ENCODE measurements around the gene ARHGAP30. TPM values are rescaled to one million over a fixed set of nuclear protein-coding genes. Genes with fewer than 3 reads are reported as not detected.
"Not testable (repeated sequence)": the region's sequence is repeated elsewhere in the genome, so short reads cannot be mapped to it uniquely, and the experiment has no call there.

Gene ARHGAP30, protein sequence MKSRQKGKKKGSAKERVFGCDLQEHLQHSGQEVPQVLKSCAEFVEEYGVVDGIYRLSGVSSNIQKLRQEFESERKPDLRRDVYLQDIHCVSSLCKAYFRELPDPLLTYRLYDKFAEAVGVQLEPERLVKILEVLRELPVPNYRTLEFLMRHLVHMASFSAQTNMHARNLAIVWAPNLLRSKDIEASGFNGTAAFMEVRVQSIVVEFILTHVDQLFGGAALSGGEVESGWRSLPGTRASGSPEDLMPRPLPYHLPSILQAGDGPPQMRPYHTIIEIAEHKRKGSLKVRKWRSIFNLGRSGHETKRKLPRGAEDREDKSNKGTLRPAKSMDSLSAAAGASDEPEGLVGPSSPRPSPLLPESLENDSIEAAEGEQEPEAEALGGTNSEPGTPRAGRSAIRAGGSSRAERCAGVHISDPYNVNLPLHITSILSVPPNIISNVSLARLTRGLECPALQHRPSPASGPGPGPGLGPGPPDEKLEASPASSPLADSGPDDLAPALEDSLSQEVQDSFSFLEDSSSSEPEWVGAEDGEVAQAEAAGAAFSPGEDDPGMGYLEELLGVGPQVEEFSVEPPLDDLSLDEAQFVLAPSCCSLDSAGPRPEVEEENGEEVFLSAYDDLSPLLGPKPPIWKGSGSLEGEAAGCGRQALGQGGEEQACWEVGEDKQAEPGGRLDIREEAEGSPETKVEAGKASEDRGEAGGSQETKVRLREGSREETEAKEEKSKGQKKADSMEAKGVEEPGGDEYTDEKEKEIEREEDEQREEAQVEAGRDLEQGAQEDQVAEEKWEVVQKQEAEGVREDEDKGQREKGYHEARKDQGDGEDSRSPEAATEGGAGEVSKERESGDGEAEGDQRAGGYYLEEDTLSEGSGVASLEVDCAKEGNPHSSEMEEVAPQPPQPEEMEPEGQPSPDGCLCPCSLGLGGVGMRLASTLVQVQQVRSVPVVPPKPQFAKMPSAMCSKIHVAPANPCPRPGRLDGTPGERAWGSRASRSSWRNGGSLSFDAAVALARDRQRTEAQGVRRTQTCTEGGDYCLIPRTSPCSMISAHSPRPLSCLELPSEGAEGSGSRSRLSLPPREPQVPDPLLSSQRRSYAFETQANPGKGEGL
- 100 to 1,000 TPM; 222 to 226 TPM for total RNA-seq
- polyA plus RNA-seq, result 100 to 1,000 TPM in 1 of 2 donors, 10 to 100 TPM in 1; 63.4 to 213 TPM

DNA sequence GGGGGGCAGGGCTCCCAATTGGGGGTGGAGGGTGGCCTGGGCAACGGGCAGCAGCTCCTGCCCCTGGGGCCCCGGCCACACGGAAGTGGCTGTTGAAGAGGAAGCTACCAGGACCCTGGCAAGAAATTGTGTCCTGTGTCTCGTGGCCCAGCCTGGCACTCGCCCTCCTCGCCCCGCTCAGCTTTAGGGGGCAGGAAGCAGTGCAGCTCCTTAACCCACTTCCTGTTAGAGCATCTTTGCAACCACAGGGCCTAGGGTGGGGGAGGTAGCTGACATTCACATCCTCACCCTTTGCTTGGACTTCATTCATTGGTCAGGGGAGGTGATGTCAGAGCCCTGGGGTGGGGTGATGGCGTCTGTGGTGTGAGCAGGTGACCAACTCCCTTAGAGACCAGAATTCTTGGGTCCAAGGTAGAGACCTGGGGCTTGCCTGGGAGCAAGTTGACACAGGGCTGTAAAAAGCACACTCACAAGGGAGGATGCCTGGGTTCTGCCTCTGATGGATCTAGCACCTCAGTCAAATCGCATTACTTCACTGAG lies at the start of gene ARHGAP30:
ARHGAP30 (minus strand) TSS at position 161 of the 540 bp plus-strand sequence. CDS start 267 bp downstream, outside the sequence.
- peaks cover 22 to 32% of the 10 kb centered on the region in 2 donors for H3K36me3 Mint-ChIP-seq
- H3K27ac Mint-ChIP-seq, result peak within 1 kb of the TSS; percentile 92 to 100 (median 99)
- H3K4me1 Mint-ChIP-seq, result peaks cover 31 to 74% (median 46%) of the 10 kb centered on the region in 4 donors
- intact Hi-C loops (cut with micrococcal nuclease), result loop anchor here (1.0 to 5.0 kb wide), 7 partner anchors 24 to 728 kb away; partner anchors contain the start of genes COPA, NCSTN, NIT1 and PFDN2
- no peaks in the 10 kb centered on the region for H3K9me3 Mint-ChIP-seq
- H3K27me3 Mint-ChIP-seq, result no peaks in the 10 kb centered on the region
- peak; percentile 86 to 94 (median 88) for DNase-seq
- H3K9me3 ChIP-seq (ENCODE audit: control insufficient read depth in 1 of 2, low read length in 2 of 2), result no peaks in the 10 kb centered on the region
- no peaks in the 10 kb centered on the region for H3K36me3 ChIP-seq (ENCODE audit: insufficient read depth, low read length)
- H3K27ac ChIP-seq (ENCODE audit: low read depth, low read length), result peak within 1 kb of the TSS; percentile 93
- H3K4me3 ChIP-seq (ENCODE audit: low read length in 2 of 2), result peak within 1 kb of the TSS; percentile 80 to 96
- POLR2A ChIA-PET (ENCODE audit: partially characterized antibody), result interaction anchor here (0.6 to 10.9 kb wide), 26 partner anchors 10 to 864 kb away, joined by 3 to 602 read pairs (median 6); partner anchors contain the start of genes DEDD, F11R, KLHDC9 and LY9
- H3K27me3 ChIP-seq (ENCODE audit: insufficient read depth, low read length), result no peaks in the 10 kb centered on the region
- peaks cover 50% of the 10 kb centered on the region for H3K4me1 ChIP-seq (ENCODE audit: insufficient read depth, low read length)
- H3K4me3 Mint-ChIP-seq, result peak within 1 kb of the TSS; percentile 90 to 100 (median 99)
- CTCF ChIA-PET (ENCODE audit: partially characterized antibody), result interaction anchor here (0.8 to 10.1 kb wide), 17 partner anchors 10 to 156 kb away, joined by 3 to 171 read pairs (median 4); partner anchors contain the start of genes DEDD, F11R, KLHDC9 and PPOX

GRCh38 chr1:161117759-161118581 lies 48.3 kb upstream of the ARHGAP30 start, which contains the start of the genes NIT1 and PFDN2:
Gene NIT1 (plus strand): TSS chr1:161118105. CDS start chr1:161118177, 72 bp downstream.
Gene PFDN2 (minus strand): TSS chr1:161118037. CDS start chr1:161118026, 11 bp downstream.
- POLR2A ChIA-PET (ENCODE audit: partially characterized antibody), result interaction anchor here (0.6 to 4.3 kb wide), 18 partner anchors 12 to 281 kb away, joined by 3 to 47 read pairs (median 6); partner anchors contain the start of genes ARHGAP30, DEDD, KLHDC9 and NDUFS2
- peak within 1 kb of the TSS; percentile 94 for H3K27ac ChIP-seq (ENCODE audit: low read depth, low read length)
- H3K9me3 Mint-ChIP-seq, result no peaks in the 10 kb centered on the region
- H3K27me3 Mint-ChIP-seq, result no peaks in the 10 kb centered on the region
- CTCF ChIA-PET (ENCODE audit: partially characterized antibody), result interaction anchor here (0.6 to 2.1 kb wide), 9 partner anchors 19 to 108 kb away, joined by 3 to 7 read pairs (median 3); partner anchors contain the start of genes KLHDC9, TOMM40L and TSTD1
- intact Hi-C loops (cut with micrococcal nuclease), result loop anchor here (1.0 to 2.0 kb wide), 4 partner anchors 14 to 77 kb away; partner anchors contain the start of genes ARHGAP30 and DEDD
- H3K36me3 Mint-ChIP-seq, result peaks cover 21 to 57% of the 10 kb centered on the region in 2 donors
- H3K4me1 Mint-ChIP-seq, result peaks cover 36 to 79% (median 61%) of the 10 kb centered on the region in 4 donors
- DNase-seq, result peak; percentile 83 to 87 (median 86)
- H3K4me3 Mint-ChIP-seq, result peak within 1 kb of the TSS; percentile 94 to 98 (median 96)
- no peaks in the 10 kb centered on the region for H3K9me3 ChIP-seq (ENCODE audit: control insufficient read depth in 1 of 2, low read length in 2 of 2)
- H3K4me3 ChIP-seq (ENCODE audit: low read length in 2 of 2), result peak within 1 kb of the TSS; percentile 32 to 95
- peak within 1 kb of the TSS; percentile 94 to 99 (median 98) for H3K27ac Mint-ChIP-seq
- H3K36me3 ChIP-seq (ENCODE audit: insufficient read depth, low read length), result peaks cover 29% of the 10 kb centered on the region
- H3K27me3 ChIP-seq (ENCODE audit: insufficient read depth, low read length), result no peaks in the 10 kb centered on the region
- peaks cover 64% of the 10 kb centered on the region for H3K4me1 ChIP-seq (ENCODE audit: insufficient read depth, low read length)

DNA sequence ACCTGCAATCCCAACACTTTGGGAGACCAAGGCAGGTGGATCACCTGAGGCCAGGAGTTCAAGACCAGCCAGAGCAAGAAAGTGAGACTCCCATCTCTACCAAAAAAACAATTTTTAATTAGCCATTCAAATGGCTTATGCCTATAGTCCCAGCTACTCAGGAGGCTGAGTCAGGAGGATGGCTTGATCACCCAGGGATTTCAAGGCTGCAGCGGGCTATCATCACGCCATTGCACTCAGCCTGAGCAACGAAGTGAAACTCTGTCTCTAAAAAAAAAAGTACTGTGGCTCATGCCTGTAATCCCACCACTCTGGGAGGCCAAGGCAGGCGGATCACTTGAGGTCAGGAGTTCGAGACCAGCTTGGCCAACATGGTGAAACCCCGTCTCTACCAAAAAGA lies 46.3 kb upstream of the ARHGAP30 start:
- H3K4me1 Mint-ChIP-seq, result peaks cover 46 to 85% (median 65%) of the 10 kb centered on the region in 4 donors
- H3K4me3 ChIP-seq (ENCODE audit: low read length in 2 of 2), result not testable (repeated sequence)

DNA sequence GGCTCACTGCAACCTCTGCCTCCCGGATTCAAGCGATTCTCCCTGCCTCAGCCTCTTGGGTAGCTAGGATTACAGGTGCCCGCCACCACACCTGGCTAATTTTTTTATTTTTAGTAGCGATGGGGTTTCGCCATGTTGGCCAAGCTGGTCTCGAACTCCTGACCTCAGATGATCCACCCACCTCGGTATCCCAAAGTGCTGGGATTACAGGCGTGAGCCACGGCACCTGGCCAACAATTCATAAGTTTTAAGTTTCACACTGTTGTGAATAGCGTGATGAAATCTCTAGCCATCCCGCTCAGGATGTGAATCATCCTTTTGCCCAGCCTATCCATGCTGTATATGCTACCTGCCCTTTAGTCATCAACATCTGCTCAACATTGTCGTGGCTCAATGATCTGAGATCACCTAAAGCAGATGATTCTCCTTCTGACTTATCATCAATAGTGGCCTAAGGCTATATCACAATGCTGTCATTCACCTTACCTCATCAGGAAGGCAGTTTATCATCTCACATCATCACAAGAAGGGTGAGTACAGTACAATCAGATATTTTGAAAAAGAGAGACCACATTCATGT lies 45.5 kb upstream of the ARHGAP30 start:
- POLR2A ChIA-PET (ENCODE audit: partially characterized antibody), result interaction anchor here (1.0 to 4.3 kb wide), 3 partner anchors 17 to 46 kb away, joined by 3 to 47 read pairs (median 24); partner anchors contain the start of genes ARHGAP30, DEDD and KLHDC9
- H3K9me3 Mint-ChIP-seq, result no peaks in the 10 kb centered on the region
- peaks cover 45 to 83% (median 64%) of the 10 kb centered on the region in 4 donors for H3K4me1 Mint-ChIP-seq
- DNase-seq, result no peak
- peak overlapping the region in 4 of 7 donors; percentile 59 to 69 (median 65) for H3K27ac Mint-ChIP-seq
- no peaks in the 10 kb centered on the region for H3K27me3 Mint-ChIP-seq
- Histone ChIP-seq H3K27me3 (ENCODE audit: insufficient read depth, low read length) (no peaks in the 10 kb centered on the region), H3K4me3 (ENCODE audit: low read length in 2 of 2) (no peak overlapping the region), H3K9me3 (ENCODE audit: control insufficient read depth in 1 of 2, low read length in 2 of 2) (no peaks in the 10 kb centered on the region), H3K36me3 (ENCODE audit: insufficient read depth, low read length) (peaks cover 2% of the 10 kb centered on the region), H3K4me1 (ENCODE audit: insufficient read depth, low read length) (peaks cover 71% of the 10 kb centered on the region), H3K27ac (ENCODE audit: low read depth, low read length) (no peak overlapping the region)
- H3K36me3 Mint-ChIP-seq, result peaks cover 4 to 40% of the 10 kb centered on the region in 2 donors
- H3K4me3 Mint-ChIP-seq, result peak overlapping the region in 4 of 8 donors; percentile 25 to 62 (median 50)
- CTCF ChIA-PET (ENCODE audit: partially characterized antibody), result no interaction called here
- intact Hi-C loops (cut with micrococcal nuclease), result no loop called here

More for the DNA sequence above, 46.3 kb upstream of the ARHGAP30 start:
- H3K27me3 ChIP-seq (ENCODE audit: insufficient read depth, low read length); H3K27ac ChIP-seq (ENCODE audit: low read depth, low read length); intact Hi-C loops (cut with micrococcal nuclease); H3K9me3 Mint-ChIP-seq; DNase-seq; H3K36me3 ChIP-seq (ENCODE audit: insufficient read depth, low read length); H3K9me3 ChIP-seq (ENCODE audit: control insufficient read depth in 1 of 2, low read length in 2 of 2); H3K27me3 Mint-ChIP-seq: not testable (repeated sequence)
- H3K36me3 Mint-ChIP-seq, result peaks cover 4 to 44% of the 10 kb centered on the region in 2 donors
- H3K4me1 ChIP-seq (ENCODE audit: insufficient read depth, low read length), result peaks cover 72% of the 10 kb centered on the region
- H3K4me3 Mint-ChIP-seq, result peak overlapping the region; percentile 33 to 98 (median 94)
- ChIA-PET POLR2A (ENCODE audit: partially characterized antibody) (interaction anchor here (0.6 to 4.3 kb wide), 7 partner anchors 11 to 664 kb away, joined by 3 to 47 read pairs (median 4); partner anchors contain the start of genes ARHGAP30, DEDD, KLHDC9 and TSTD1), CTCF (ENCODE audit: partially characterized antibody) (interaction anchor here (1.6 to 2.1 kb wide), 2 partner anchors 22 to 124 kb away, joined by 4 to 5 read pairs; no protein-coding TSS in a partner anchor)
- H3K27ac Mint-ChIP-seq, result peak overlapping the region in 2 of 7 donors; percentile 64 to 69

GRCh38 chr1:161114556-161114955 lies 44.9 kb upstream of the ARHGAP30 start:
- H3K27me3 Mint-ChIP-seq, result no peaks in the 10 kb centered on the region
- Histone ChIP-seq H3K36me3 (ENCODE audit: insufficient read depth, low read length) (peaks cover under 1% of the 10 kb centered on the region), H3K4me1 (ENCODE audit: insufficient read depth, low read length) (peaks cover 64% of the 10 kb centered on the region), H3K27me3 (ENCODE audit: insufficient read depth, low read length) (no peaks in the 10 kb centered on the region), H3K9me3 (ENCODE audit: control insufficient read depth in 1 of 2, low read length in 2 of 2) (no peaks in the 10 kb centered on the region), H3K4me3 (ENCODE audit: low read length in 2 of 2) (no peak overlapping the region), H3K27ac (ENCODE audit: low read depth, low read length) (no peak overlapping the region)
- H3K9me3 Mint-ChIP-seq, result no peaks in the 10 kb centered on the region
- peaks cover 40 to 76% (median 58%) of the 10 kb centered on the region in 4 donors for H3K4me1 Mint-ChIP-seq
- intact Hi-C loops (cut with micrococcal nuclease), result no loop called here
- peaks cover 4 to 34% of the 10 kb centered on the region in 2 donors for H3K36me3 Mint-ChIP-seq
- H3K27ac Mint-ChIP-seq, result peak overlapping the region in 3 of 7 donors; percentile 10 to 36 (median 19)
- POLR2A ChIA-PET (ENCODE audit: partially characterized antibody), result no interaction called here
- peak overlapping the region in 1 of 8 donors; percentile 5 for H3K4me3 Mint-ChIP-seq
- CTCF ChIA-PET (ENCODE audit: partially characterized antibody), result no interaction called here
- no peak for DNase-seq

All from CD4-positive, alpha-beta memory T cell (primary cell).